K562 (cell line): ENCODE measurements around the gene ZFP36. TPM values are rescaled to one million over a fixed set of nuclear protein-coding genes. Genes with fewer than 3 reads are reported as not detected.

Experiments used
- ATAC-seq: fragments of 200-7000 bp; cut with Tn5 transposase; 3 replicates; pipeline ENCODE4 v1.9.1; 2020; ENCODE audit warnings: moderate library complexity
- BruUV-seq: library from RNA; stranded (reverse); fragments of 400-500 nt; replicated peaks from 2 replicates; lab custom pipeline; 2021; lab: Mats Ljungman, UMichigan
- CTCF ChIA-PET: fragments of 300-600 bp; formaldehyde crosslinking; extraction: SDS; loops from one replicate; lab custom pipeline; 2021; ENCODE audit warnings: low intra/inter-chr PET ratio; lab: Yijun Ruan, JAX
- POLR2A ChIA-PET: fragments of 300-600, 350-650 bp; sonication (Branson Sonifier 250); formaldehyde crosslinking; extraction: SDS; loops from one replicate; lab custom pipeline; 2021; ENCODE audit warnings: antibody characterized with exemption, inconsistent platforms; lab: Yijun Ruan, JAX
- DNase-seq, 4 experiments: peaks; one replicate each; pipeline versions ENCODE4 v3.0.0 to v3.0.0-alpha.2; 2011 to 2018; ENCODE audit warnings: low spot score in 3 of 4, mixed read lengths in 3 of 4; ENCODE audit errors: extremely low read depth in 1 of 4
- FAIRE-seq: peaks from 2 replicates; lab custom pipeline; 2011; peaks lifted over from hg19 to GRCh38; lab: Jason Lieb, UNC
- H2AFZ ChIP-seq: 2 replicates; pipeline ENCODE4 v1.6.0; 2011; ENCODE audit warnings: low read depth, low read length, control low read depth, inconsistent platforms
- H3K27ac ChIP-seq: fragments of 200-600 bp; 3 replicates; pipeline ENCODE4 v1.8.0; 2011; ENCODE audit warnings: low read depth, mild to moderate bottlenecking, control low read depth, inconsistent platforms, low read length, moderate library complexity, mixed read lengths; ENCODE audit errors: extremely low read depth
- H3K27me3 ChIP-seq, 2 experiments: fragments of 300-600 bp in 1 of 2; 2 replicates in 1 of 2; 3 replicates in 1 of 2; pipeline versions ENCODE4 v1.6.0 to v1.8.0; 2011; ENCODE audit warnings: inconsistent platforms in 2 of 2, low read length in 2 of 2, mild to moderate bottlenecking in 1 of 2, mixed read lengths in 1 of 2, moderate library complexity in 1 of 2; ENCODE audit not compliant: control insufficient read depth in 2 of 2, insufficient read depth in 2 of 2
- H3K36me3 ChIP-seq: fragments of 300-600 bp; 3 replicates; pipeline ENCODE4 v1.8.0; 2011; ENCODE audit warnings: mild to moderate bottlenecking, low read length, inconsistent platforms; ENCODE audit not compliant: control insufficient read depth, insufficient read depth
- H3K4me1 ChIP-seq, 2 experiments: fragments of 200-600 bp in 1 of 2; replicated peaks in 1 of 2; 2 replicates in 1 of 2; 3 replicates in 1 of 2; pipeline versions ENCODE4 v1.5.1 to v1.8.0; 2011; ENCODE audit warnings: inconsistent platforms in 2 of 2, low read length in 2 of 2, mild to moderate bottlenecking in 1 of 2, mixed read lengths in 1 of 2, moderate library complexity in 1 of 2; ENCODE audit not compliant: control insufficient read depth in 2 of 2, insufficient read depth in 2 of 2
- H3K4me2 ChIP-seq: 2 replicates; pipeline ENCODE4 v1.6.1; 2011; ENCODE audit warnings: low read length, control low read depth, inconsistent platforms, mixed read lengths; ENCODE audit not compliant: insufficient read depth
- H3K4me3 ChIP-seq: fragments of 200-600 bp; sonication (generic), shearing (Covaris generic); 2 replicates; pipeline ENCODE4 v1.5.1; 2016; ENCODE audit warnings: control low read depth, inconsistent platforms
- H3K79me2 ChIP-seq: fragments of 200-600 bp; 3 replicates; pipeline ENCODE4 v1.8.0; 2011; ENCODE audit warnings: low read length, inconsistent platforms; ENCODE audit not compliant: control insufficient read depth, insufficient read depth
- H3K9ac ChIP-seq, 2 experiments: 2 replicates each; pipeline versions ENCODE4 v1.6.0 to v1.6.1; 2011; ENCODE audit warnings: low read depth in 2 of 2, low read length in 2 of 2, control low read depth in 1 of 2, inconsistent platforms in 1 of 2, mild to moderate bottlenecking in 1 of 2, mixed read lengths in 1 of 2; ENCODE audit not compliant: insufficient read depth in 1 of 2
- H3K9me1 ChIP-seq: one replicate; pipeline ENCODE4 v1.6.0; 2011; ENCODE audit warnings: inconsistent platforms, mild to moderate bottlenecking, low read length, moderate library complexity; ENCODE audit not compliant: control insufficient read depth, insufficient read depth
- H3K9me3 ChIP-seq: replicated peaks from 2 replicates; pipeline ENCODE4 v1.5.1; 2011; ENCODE audit warnings: low read depth, low read length, inconsistent platforms; ENCODE audit not compliant: control insufficient read depth, insufficient read depth
- H4K20me1 ChIP-seq: replicated peaks from 2 replicates; pipeline ENCODE4 v1.6.1; 2011; ENCODE audit warnings: low read length, inconsistent platforms, mixed read lengths; ENCODE audit not compliant: control insufficient read depth, insufficient read depth
- ATF1 ChIP-seq, 2 experiments: fragments of 450-650 bp in 1 of 2; IDR thresholded peaks; 2 replicates each; pipeline ENCODE4 v1.6.1; 2016; ENCODE audit warnings: missing compliant biosample characterization in 1 of 2, missing genetic modification characterization in 1 of 2
- DPF2 ChIP-seq: fragments of 450-650 bp; IDR thresholded peaks from 2 replicates; pipeline ENCODE4 v1.6.1; 2016
- MXD1 ChIP-seq: fragments of 250-450 bp; sonication (Bioruptor Pico); IDR thresholded peaks from 2 replicates; pipeline ENCODE4 v1.8.0; 2021; ENCODE audit warnings: borderline replicate concordance, mild to moderate bottlenecking, moderate library complexity; ENCODE audit not compliant: poor library complexity, severe bottlenecking
- NFE2L1 ChIP-seq: fragments of 450-650 bp; IDR thresholded peaks from 2 replicates; pipeline ENCODE4 v1.6.1; 2016; ENCODE audit warnings: missing genetic modification characterization, low read depth, mild to moderate bottlenecking, missing compliant biosample characterization, moderate library complexity, borderline replicate concordance
- PRMT5 ChIP-seq: sonication (generic); formaldehyde crosslinking; IDR thresholded peaks from 2 replicates; pipeline ENCODE4 v1.5.0; 2020; ENCODE audit warnings: missing genetic modification reagents
- RBM17 ChIP-seq: fragments of 200-400 bp; formaldehyde crosslinking; IDR thresholded peaks from 2 replicates; pipeline ENCODE4 v1.6.1; 2017; ENCODE audit warnings: low read depth, mild to moderate bottlenecking, low read length, borderline replicate concordance
- TEAD1 ChIP-seq, 2 experiments: fragments of 450-650 bp in 1 of 2; sonication (generic) in 1 of 2; formaldehyde crosslinking; IDR thresholded peaks; 2 replicates each; pipeline versions ENCODE4 v1.4.0 to v1.8.0; 2020 to 2022; ENCODE audit warnings: mild to moderate bottlenecking in 2 of 2, missing genetic modification reagents in 1 of 2
- ZKSCAN8 ChIP-seq: fragments of 200-800 bp; sonication (Bioruptor generic); IDR thresholded peaks from 2 replicates; pipeline ENCODE4 v1.6.1; 2016; ENCODE audit warnings: missing genetic modification characterization, missing compliant biosample characterization
- ZNF395 ChIP-seq: fragments of 200-800 bp; sonication (Bioruptor generic); IDR thresholded peaks from 2 replicates; pipeline ENCODE4 v1.6.1; 2017; ENCODE audit warnings: missing genetic modification characterization, missing compliant biosample characterization
- WGBS: fragments of 100-300 bp; shearing (Covaris generic); methylation state at CpG from one replicate; pipeline ENCODE4 v1.1.6; 2016; ENCODE audit warnings: low coverage, mixed read lengths; ENCODE audit not compliant: insufficient coverage; ENCODE audit errors: missing lambda C conversion rate; 5-methylcytosine and 5-hydroxymethylcytosine counted together
- in situ Hi-C: fragments of 300-500 bp; cut with MboI; formaldehyde crosslinking; loops from 4 replicates; pipeline ENCODE4 v1.15.0; 2018; ENCODE audit warnings: inconsistent platforms, mixed read lengths
- intact Hi-C: fragments of 100-400 bp; cut with micrococcal nuclease; formaldehyde crosslinking; loops from 2 replicates; pipeline ENCODE4 v1.14.2; 2022
- polyA plus RNA-seq, 8 experiments: library from polyadenylated mRNA; depleted of rRNA in 4 of 8; stranded (reverse) in 5 of 8; unstranded in 3 of 8; fragments of >200 nt; fragmentation: Nextera tagmentation in 2 of 8; fragmentation: Illumina TruSeq in 1 of 8; extraction: Ambion mirVana in 2 of 8; extraction: Trizol in 1 of 8; gene quantifications; 2 replicates each; pipeline versions ENCODE4 v1.2.1 to v1.2.3, GENCODE V29; 2011 to 2014; ENCODE audit warnings: inconsistent platforms in 1 of 8, missing spikeins in 1 of 8
- total RNA-seq, 7 experiments: library from RNA; depleted of rRNA in 6 of 7; stranded (reverse); fragments of >200 nt in 6 of 7; fragmentation: Illumina TruSeq in 2 of 7; extraction: Trizol in 2 of 7; gene quantifications; 2 replicates each; pipeline versions ENCODE4 v1.2.1 to v1.2.3, GENCODE V29; 2011 to 2021; ENCODE audit warnings: low replicate concordance in 1 of 7
- TF ChIP-seq, protein P1 (sequence below): fragments of 450-650 bp; formaldehyde crosslinking; IDR thresholded peaks from 2 replicates; pipeline ENCODE4 v1.4.0; 2022; ENCODE audit warnings: mild to moderate bottlenecking, moderate library complexity
- TF ChIP-seq, protein P2 (sequence below), 2 experiments: fragments of 450-650 bp in 1 of 2; sonication (generic) in 1 of 2; formaldehyde crosslinking; conservative IDR thresholded peaks; 2 replicates each; pipeline versions ENCODE4 v1.4.0 to v1.8.1; 2020 to 2022; ENCODE audit warnings: mild to moderate bottlenecking in 1 of 2, missing genetic modification reagents in 1 of 2

ZFP36 gene
- total and polyA plus RNA-seq, 9 of the 15 experiments (the other 6 are each of a cell fraction or from before 2014, with no cell fraction given) = 1.0 to 20.1 (median 3.5) TPM

DNA sequence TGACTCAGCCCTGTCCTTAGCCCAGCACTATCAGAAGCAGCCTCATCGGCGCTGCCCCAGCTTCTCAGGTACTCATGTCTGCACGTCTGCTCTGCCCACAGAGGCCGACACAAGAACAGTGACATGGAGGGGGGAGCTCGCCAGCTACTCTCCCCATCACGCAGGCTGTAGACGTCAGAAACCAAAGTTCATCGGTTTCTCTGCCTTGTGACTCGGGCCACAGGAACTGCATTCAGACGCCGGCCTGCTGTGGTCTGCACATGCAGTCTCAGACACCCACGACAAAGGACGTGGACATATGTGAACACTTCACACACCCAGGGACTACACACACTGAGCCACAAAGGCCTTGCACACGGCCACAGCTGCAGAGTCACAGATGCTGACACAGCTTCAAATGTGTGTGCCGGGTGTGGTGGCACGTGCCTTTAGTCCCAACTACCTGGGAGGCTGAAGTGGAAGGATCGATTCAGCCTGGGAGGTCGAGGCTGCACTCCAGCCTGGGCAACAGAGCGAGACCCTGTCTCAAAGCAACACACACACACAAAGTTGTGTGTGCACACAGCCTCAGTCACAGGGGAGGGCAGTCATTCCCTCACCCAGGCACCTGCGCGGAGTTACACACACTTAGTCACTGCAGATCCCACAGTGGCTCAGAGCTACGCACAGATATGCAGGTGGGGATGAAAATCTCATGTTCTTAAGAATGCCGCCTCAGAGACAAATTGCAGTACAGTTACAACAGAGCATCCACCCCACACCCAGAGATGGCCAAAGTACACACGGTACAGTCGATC lies 4.9 kb upstream of the ZFP36 start:
- CTCF ChIA-PET = interaction anchor here (2.5 kb wide), 1 partner anchor 10 kb away, joined by 10 read pairs; the partner anchor contains the start of gene PLEKHG2
- no peak for ATAC-seq
- no TSS peak for BruUV-seq
- H3K4me2 ChIP-seq = peak overlapping the region; percentile 80
- H3K9me1 ChIP-seq = peaks cover 3% of the 10 kb centered on the region
- H4K20me1 ChIP-seq = no peaks in the 10 kb centered on the region
- intact Hi-C loops = no loop called here
- no peak overlapping the region for H3K4me3 ChIP-seq
- peak overlapping the region; percentile 86 for H2AFZ ChIP-seq
- WGBS = 28% methylated on average over 25 of the region's 25 CpGs
- H3K36me3 ChIP-seq = peaks cover 10% of the 10 kb centered on the region; the same call in 1 of the 3 replicates
- peaks cover 7% of the 10 kb centered on the region for H3K79me2 ChIP-seq
- H3K9me3 ChIP-seq = no peaks in the 10 kb centered on the region
- peak overlapping the region; percentile 98 for H3K27ac ChIP-seq
- DNase-seq = peak in 1 of 4 experiments; percentile 63
- peak; percentile 83 for FAIRE-seq
- peaks cover 60 to 79% of the 10 kb centered on the region in 2 experiments for H3K4me1 ChIP-seq
- in situ Hi-C loops = no loop called here
- POLR2A ChIA-PET = interaction anchor here (0.8 to 2.3 kb wide), 5 partner anchors 10 to 993 kb away, joined by 3 to 23 read pairs (median 4); partner anchors contain the start of genes MED29, PAF1 and RPS16
- H3K9ac ChIP-seq = peak overlapping the region; percentile 90 to 96
- H3K27me3 ChIP-seq = no peaks in the 10 kb centered on the region
- TF ChIP-seq ZNF395 (0 out of 2 replicates have a peak, but pooled peaks have one; percentile 49), ATF1 (CRISPR knock-in tag; IDR thresholded peaks at IDR 0.05) (no peak), ATF1 (tag; IDR thresholded peaks at IDR 0.05) (peak; percentile 39), RBM17 (no peak), DPF2 (peak; percentile 15; the same call in 1 of the 2 replicates), NFE2L1 (tag) (no peak), MXD1 (CRISPR knock-in tag) (no peak), ZKSCAN8 (CRISPR knock-in tag) (peak; percentile 83), TEAD1 (CRISPR knock-in tag; IDR thresholded peaks at IDR 0.05) (peak in 1 of 2 experiments; percentile 13; a peak in 2 of 4 replicates), PRMT5 (CRISPR knock-in tag) (no peak)
- TF ChIP-seq, protein P1, sequence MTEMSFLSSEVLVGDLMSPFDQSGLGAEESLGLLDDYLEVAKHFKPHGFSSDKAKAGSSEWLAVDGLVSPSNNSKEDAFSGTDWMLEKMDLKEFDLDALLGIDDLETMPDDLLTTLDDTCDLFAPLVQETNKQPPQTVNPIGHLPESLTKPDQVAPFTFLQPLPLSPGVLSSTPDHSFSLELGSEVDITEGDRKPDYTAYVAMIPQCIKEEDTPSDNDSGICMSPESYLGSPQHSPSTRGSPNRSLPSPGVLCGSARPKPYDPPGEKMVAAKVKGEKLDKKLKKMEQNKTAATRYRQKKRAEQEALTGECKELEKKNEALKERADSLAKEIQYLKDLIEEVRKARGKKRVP (CRISPR knock-in tag) = peak; percentile 57; the same call in 1 of the 2 replicates
- TF ChIP-seq, protein P2, sequence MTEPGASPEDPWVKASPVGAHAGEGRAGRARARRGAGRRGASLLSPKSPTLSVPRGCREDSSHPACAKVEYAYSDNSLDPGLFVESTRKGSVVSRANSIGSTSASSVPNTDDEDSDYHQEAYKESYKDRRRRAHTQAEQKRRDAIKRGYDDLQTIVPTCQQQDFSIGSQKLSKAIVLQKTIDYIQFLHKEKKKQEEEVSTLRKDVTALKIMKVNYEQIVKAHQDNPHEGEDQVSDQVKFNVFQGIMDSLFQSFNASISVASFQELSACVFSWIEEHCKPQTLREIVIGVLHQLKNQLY (CRISPR knock-in tag; conservative IDR thresholded peaks at IDR 0.05) = 0 out of 4 replicates have a peak, but pooled peaks of 1 of the 2 experiments have one; percentile 38
